ENCODE results near the gene PIGBOS1.

PIGBOS1 gene

DNA sequence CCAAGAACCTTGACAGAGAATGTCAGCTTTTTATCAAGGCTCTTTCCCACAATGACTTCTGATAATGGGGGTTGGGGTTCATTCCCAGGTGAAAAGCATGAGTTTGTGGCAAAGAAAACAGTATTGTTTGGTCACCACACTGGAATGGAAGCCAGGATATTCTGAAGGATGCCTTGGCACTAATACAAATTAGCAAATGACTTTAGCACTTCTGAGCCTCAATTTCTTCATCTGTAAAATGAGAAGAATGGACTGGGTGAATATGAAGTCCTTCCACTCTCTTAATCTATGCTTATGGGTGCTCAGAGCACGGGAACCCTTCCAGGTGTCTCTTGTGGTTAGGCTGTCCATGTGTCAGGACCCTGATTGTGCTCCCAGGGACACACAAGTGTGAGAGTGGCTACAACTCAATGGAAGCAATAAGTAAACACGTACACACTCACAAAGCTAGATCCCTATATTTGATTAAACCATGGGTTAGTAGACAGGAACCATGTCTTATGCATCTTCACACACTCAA lies 50.7 kb downstream of the PIGBOS1 start:
- TF ChIP-seq, protein P1, sequence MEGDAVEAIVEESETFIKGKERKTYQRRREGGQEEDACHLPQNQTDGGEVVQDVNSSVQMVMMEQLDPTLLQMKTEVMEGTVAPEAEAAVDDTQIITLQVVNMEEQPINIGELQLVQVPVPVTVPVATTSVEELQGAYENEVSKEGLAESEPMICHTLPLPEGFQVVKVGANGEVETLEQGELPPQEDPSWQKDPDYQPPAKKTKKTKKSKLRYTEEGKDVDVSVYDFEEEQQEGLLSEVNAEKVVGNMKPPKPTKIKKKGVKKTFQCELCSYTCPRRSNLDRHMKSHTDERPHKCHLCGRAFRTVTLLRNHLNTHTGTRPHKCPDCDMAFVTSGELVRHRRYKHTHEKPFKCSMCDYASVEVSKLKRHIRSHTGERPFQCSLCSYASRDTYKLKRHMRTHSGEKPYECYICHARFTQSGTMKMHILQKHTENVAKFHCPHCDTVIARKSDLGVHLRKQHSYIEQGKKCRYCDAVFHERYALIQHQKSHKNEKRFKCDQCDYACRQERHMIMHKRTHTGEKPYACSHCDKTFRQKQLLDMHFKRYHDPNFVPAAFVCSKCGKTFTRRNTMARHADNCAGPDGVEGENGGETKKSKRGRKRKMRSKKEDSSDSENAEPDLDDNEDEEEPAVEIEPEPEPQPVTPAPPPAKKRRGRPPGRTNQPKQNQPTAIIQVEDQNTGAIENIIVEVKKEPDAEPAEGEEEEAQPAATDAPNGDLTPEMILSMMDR (IDR thresholded peaks at IDR 0.05) = no peak

DNA sequence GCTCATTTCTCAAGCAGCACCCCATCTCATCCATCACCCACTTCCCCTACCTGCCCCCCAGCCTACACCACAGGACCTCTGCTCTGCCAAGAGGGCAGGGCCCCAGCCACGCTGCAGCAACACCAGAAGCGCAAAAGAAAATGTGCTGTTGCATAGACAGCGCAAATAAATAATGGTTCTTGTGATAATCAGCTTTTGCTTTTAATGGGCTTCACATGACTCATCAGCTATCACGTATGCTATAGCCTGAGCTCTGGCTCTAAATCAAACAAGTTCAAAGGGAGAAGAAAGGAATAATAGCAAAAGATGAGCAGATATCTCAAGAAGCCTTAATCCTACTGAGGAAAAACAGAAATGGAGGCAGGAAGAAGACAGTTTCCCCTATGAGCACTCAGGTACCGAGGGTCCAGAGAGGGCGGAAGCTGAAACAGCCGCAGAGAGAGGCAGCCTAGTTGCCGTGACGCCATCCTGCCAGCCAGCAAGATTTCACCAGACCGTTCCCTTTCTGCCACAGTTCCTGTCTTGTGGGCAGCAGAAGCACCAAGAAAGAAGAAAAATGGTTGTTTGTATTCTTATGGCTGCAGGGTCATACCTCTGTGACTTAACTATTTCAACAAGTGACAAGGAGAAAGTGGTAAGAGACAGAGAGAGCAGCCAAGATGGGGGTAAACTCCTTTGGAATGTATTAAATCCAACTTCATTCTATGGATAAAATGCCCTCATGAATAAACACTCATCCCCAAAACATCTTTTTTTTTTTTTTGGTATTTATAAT lies 51.3 kb downstream of the PIGBOS1 start:
- TF ChIP-seq, protein P1 (IDR thresholded peaks at IDR 0.05) = no peak

Measured in LNCAP (cell line).